Measurements from ENCODE around the gene LIX1L.

The LIX1L gene

GRCh38 chr1:145986551-145986950 lies 28.7 kb upstream of the LIX1L start:
- peak overlapping the region; percentile 66 for H3K4me2 ChIP-seq (ENCODE audit: low read length)
- no peak overlapping the region for H2AFZ ChIP-seq
- H3K9me3 ChIP-seq (ENCODE audit: control insufficient read depth, low read length) = no peaks in the 10 kb centered on the region
- peak overlapping the region; percentile 51 for H3K4me3 ChIP-seq (ENCODE audit: low read depth, low read length)
- H3K79me2 ChIP-seq = no peaks in the 10 kb centered on the region
- no peaks in the 10 kb centered on the region for H3K27me3 ChIP-seq (ENCODE audit: control insufficient read depth, insufficient read depth, low read length)
- no peak for TF ChIP-seq CTCF (IDR thresholded peaks at IDR 0.05)
- peaks cover 49% of the 10 kb centered on the region for H3K4me1 ChIP-seq
- H3K27ac ChIP-seq = peak overlapping the region; percentile 100
- H3K9ac ChIP-seq = no peak overlapping the region
- H3K36me3 ChIP-seq (ENCODE audit: control insufficient read depth, insufficient read depth, low read length) = no peaks in the 10 kb centered on the region

GRCh38 chr1:145985502-145986439 lies 28.0 kb upstream of the LIX1L start:
- H3K9ac ChIP-seq = no peak overlapping the region
- peak overlapping the region; percentile 100 for H3K27ac ChIP-seq
- H3K4me3 ChIP-seq (ENCODE audit: low read depth, low read length) = peak overlapping the region; percentile 51
- no peaks in the 10 kb centered on the region for H3K36me3 ChIP-seq (ENCODE audit: control insufficient read depth, insufficient read depth, low read length)
- H2AFZ ChIP-seq = peak overlapping the region; percentile 46
- no peaks in the 10 kb centered on the region for H3K9me3 ChIP-seq (ENCODE audit: control insufficient read depth, low read length)
- H3K79me2 ChIP-seq = peaks cover 5% of the 10 kb centered on the region
- H3K27me3 ChIP-seq (ENCODE audit: control insufficient read depth, insufficient read depth, low read length) = no peaks in the 10 kb centered on the region
- peak overlapping the region; percentile 66 for H3K4me2 ChIP-seq (ENCODE audit: low read length)
- TF ChIP-seq CTCF (IDR thresholded peaks at IDR 0.05) = no peak
- peaks cover 53% of the 10 kb centered on the region for H3K4me1 ChIP-seq

- Histone ChIP-seq H3K27ac (peak overlapping the region; percentile 100), H3K79me2 (peaks cover 5% of the 10 kb centered on the region), H3K36me3 (ENCODE audit: control insufficient read depth, insufficient read depth, low read length) (no peaks in the 10 kb centered on the region), H3K4me2 (ENCODE audit: low read length) (peak overlapping the region; percentile 66), H3K9ac (no peak overlapping the region), H2AFZ (peak overlapping the region; percentile 33), H3K4me3 (ENCODE audit: low read depth, low read length) (peak overlapping the region; percentile 51), H3K4me1 (peaks cover 59% of the 10 kb centered on the region), H3K27me3 (ENCODE audit: control insufficient read depth, insufficient read depth, low read length) (no peaks in the 10 kb centered on the region), H3K9me3 (ENCODE audit: control insufficient read depth, low read length) (no peaks in the 10 kb centered on the region)
- no peak for TF ChIP-seq CTCF (IDR thresholded peaks at IDR 0.05)
Measured at GRCh38 chr1:145985129-145985501, 27.3 kb upstream of the LIX1L start.

- Histone ChIP-seq H3K9ac (no peak overlapping the region), H3K4me2 (ENCODE audit: low read length) (peak overlapping the region; percentile 73), H3K27me3 (ENCODE audit: control insufficient read depth, insufficient read depth, low read length) (no peaks in the 10 kb centered on the region), H3K27ac (peak overlapping the region; percentile 100), H3K36me3 (ENCODE audit: control insufficient read depth, insufficient read depth, low read length) (no peaks in the 10 kb centered on the region), H2AFZ (no peak overlapping the region), H3K4me3 (ENCODE audit: low read depth, low read length) (peak overlapping the region; percentile 51), H3K9me3 (ENCODE audit: control insufficient read depth, low read length) (no peaks in the 10 kb centered on the region), H3K4me1 (peaks cover 64% of the 10 kb centered on the region), H3K79me2 (peaks cover 5% of the 10 kb centered on the region)
- no peak for TF ChIP-seq CTCF (IDR thresholded peaks at IDR 0.05)
Measured at GRCh38 chr1:145983960-145984830, 26.4 kb upstream of the LIX1L start.
